GM18519 (cell line): ENCODE measurements around the gene ETV4.

Experiments
- ATAC-seq: cut with Tn5 transposase; IDR thresholded peaks from one replicate; pipeline ENCODE4 v1.9.1; 2021; ENCODE audit warnings: mild to moderate bottlenecking, moderate library complexity; ENCODE audit not compliant: unreplicated experiment, low FRiP score

Gene ETV4

DNA sequence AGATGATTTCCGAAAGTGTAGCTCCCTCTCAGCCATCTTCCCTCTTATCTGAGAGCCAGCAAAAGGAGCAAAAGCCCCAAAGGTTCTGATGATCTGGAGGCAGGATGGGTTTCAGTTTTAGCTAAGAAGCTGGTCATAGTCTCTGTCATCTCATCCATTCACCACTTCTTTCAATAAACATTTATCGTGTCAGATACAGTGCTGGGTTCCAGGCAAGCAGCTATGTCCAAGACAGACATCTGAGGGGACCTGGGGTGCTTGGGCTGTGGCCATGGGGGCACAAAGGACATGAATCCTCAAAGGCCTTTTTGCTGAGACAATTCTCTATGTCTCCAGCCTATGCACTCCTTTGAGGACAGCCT lies 1.0 kb upstream of the ETV4 start:
- ATAC-seq: no peak

DNA sequence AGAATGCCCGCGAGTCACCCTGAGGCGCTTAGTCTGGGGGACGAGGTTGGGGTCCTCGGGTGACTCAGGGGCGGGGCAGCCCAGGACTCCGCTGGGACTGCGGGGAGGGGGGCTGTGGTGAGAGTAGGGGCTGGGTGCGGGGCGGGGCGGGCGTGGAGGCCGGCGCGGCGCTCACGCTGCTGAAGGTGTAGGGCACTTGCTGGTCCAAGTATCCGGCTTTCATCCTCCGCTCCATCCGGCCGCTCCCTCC lies 832 bp downstream of the ETV4 start:
- ATAC-seq: no peak

DNA sequence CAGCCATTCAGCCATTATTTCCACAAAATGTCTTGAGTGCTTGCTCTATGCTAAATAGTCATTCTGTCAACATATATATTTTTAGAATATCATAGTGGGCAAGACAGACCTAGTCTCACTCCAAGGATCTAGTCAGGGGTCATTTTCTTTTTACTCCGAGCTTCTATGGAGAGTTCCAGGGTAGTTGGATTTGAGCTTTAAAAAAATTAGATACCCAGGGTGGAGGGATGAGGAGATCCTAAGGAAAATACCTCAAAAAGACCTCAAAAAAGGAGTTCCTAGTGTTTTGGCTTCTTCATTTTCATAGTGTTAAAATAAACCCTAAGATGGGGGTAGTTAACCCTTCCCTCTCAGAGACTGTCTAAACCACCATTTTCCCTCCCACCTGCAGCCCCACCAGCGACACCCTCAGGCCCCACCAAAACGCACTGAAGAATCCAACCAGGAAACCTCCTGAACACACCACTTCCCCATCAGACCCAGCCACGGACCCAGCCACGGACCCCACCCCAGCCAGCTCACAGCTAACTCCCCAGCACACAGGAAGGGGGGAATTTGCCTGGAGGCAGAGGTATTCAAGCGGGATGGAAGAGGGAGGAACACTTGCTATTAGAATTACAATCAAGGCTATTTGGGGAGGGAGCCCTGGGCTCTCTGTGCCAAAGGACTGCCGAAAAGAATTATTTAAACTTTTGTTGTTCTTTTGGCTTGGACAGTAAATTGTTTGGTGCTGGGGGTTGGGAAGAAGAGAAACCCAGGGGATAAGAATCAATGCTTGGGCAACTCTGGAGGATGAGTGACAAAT lies 2.2 kb downstream of the ETV4 start:
- no peak for ATAC-seq

DNA sequence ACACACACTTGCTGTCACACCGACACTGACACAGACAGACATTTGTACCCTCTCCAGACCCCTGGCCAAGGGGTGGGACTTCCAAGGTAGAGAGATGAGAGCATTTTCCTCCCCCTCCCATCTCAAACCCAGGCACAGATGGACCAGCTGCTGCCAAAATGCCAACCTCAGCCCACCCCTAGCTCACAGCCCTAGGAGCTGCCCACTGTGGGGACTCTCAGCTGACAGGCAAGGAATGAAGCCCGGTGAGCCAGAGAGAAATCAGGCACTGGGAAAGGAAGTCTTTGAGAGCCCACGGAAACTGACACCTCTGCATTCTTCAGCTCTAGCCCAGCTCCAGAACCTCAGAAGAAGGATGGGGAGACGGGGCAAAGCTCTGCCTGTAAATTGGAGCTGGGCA lies 2.8 kb downstream of the ETV4 start:
- ATAC-seq: no peak

DNA sequence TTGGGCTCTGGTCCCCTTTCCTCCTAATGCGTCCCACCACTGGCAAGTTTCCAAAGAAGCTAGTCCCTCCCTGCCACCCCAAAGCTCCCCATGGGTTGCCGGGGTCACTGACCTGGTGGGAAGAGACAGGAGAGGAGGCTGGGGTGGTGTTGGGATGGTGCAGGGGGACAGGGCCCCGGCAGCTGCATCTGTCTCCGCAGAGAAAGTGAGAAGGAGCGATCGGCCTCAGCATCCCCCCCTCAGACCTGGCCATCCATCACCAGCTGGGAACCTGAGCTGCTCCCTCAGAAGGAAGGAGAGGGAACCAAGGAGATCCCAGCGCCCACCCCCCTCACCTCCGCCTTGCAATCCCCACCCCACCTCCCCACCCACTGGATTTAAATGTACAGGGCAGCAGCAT lies 3.3 kb downstream of the ETV4 start:
- no peak for ATAC-seq

DNA sequence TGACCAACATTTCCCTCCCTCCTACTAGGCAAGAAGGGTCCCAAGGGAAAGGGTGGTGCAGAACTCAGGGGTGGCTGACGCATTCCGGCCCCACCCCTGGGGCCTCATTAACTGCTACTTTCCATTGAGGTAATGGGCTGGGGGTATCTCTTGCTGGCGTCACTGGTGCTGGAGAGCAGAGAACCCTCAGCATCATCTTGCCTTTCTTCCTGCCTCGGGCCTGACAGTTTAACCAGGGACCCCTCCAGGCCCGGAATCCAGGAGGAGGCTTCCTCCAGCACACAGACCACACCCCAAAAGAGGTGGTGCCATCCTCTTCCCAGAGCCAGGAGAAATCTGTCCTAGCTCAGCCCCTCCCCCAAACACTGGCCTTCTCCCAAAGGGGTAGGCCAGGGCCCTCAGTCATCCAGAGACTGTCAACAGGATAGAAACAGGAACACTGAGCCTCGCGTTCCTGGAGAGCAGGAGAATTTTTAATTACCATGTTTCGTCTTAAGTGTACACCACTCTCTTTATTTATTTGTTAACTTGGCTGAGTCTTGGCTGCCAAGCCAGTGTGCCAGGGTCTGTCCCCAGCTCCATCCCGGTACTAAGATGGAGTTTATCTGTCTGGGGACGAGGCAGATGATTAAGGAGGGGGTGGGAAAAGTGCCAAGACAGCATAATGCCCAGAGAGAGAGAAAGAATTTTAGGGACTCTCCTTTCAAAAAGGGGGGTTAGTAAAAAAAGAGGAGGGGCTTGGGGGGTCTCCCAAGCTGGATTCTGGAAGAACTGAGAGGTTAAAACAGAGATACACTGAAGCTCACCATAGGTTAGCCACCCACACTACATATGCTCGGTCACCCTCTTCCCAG lies 5.1 kb downstream of the ETV4 start:
- ATAC-seq: no peak

DNA sequence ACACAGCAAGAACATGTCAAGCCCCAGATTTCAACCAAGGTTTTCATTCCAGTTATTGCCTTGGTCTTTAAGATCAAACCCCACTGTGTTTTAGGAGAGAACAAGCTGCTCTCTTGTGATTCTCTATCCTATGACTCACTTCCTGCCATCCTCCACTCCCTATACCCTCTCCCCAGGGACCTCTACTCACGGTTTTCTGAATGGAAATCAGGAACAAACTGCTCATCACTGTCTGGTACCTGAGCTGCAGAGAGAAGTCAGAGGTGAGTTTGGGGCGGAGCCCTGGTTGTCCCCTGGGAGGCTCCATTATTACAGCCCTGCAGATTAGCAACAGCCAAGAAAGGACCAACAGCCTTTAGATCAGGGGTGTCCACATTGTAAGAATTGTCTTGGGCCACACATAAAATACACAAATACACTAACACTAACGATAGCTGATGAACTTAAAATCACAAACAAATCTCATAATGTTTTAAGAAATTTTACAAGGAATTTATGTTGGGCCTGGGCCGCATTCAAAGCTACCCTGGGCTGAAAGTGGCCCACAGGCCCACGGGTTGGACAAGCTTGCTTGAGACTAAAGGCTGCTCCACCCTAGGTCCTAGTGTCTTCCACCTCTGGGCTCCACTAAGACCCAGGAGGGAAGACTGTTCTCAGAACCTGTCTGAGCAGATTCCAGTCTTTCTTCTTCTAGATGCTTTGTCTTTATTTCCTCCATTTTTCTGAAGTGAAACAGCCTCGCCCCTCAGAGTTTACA lies 9.7 kb downstream of the ETV4 start:
- no peak for ATAC-seq

DNA sequence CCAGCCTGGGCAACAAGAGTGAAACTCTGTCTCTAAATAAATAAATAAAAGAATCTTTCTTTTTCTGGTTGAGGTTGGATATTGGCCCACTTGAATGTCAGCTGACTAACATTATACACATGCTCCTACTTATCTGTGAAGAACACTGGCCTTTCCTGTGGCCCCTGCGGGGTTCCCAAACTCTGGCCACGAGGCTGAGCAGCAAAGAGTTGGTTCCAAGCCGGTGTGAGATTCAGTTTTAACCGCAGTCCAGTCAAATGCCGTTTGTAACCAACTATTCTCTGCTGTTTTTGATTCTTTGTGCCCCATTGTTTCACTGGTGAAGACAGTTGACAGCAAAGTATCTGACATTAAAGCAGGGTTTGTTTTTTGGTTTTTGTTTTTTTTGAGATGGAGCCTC lies 11.2 kb downstream of the ETV4 start:
- ATAC-seq: no peak

DNA sequence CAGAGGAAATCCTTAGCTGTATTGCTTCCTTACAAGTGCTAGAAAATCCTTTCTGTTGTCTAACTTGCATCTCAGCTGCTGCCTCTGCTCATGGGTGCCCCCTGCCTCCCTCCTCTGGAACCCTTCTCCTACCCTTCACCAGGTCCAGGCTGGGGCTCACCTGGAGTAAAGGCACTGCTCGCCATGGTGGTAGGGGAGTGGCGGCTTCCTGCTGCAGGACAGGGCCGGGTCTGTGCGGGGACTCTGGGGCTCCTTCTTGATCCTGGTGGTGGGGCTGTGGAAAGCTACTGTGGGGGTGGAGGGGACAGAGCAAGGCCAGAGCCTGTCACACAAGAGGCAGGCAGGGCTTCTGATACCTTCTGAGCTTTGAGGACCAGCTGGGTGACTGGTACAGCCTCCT lies 12.4 kb downstream of the ETV4 start:
- ATAC-seq: no peak

DNA sequence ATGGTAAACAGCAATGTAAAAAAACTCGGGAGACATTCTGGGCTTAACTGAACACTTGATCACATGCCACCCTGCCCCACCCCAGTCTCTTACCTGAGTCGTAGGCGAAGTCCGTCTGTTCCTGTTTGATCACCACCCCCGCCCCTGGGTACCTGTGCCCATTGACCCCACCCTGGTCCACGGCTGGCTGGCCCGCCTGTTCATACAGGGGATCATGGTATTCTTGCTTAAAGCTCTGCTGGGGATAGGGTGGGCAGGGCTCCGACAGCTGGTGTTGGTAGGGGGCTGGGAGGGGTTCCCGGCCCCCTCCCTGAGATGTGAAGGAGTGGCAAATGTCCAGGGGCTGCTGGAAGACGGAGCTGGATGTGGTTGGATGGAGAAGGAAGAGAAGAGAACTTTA lies 13.6 kb downstream of the ETV4 start:
- ATAC-seq: no peak

DNA sequence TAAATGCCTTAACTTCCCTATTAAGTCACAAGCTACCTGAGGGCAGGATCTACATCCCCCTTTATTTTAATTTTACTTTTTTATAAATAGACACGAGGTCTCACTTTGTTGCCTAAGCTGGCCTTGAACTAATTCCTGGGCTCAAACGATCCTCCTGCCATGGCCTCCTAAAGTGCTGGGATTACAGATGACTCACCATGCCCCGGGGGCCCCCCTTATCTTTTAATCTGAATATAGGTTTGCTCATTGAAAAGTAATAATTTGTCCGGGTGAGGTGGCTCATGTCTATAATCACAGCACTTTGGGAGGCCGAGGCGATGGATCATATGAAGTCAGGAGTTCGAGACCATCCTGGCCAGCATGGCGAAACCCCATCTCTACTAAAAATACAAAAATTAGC lies 14.2 kb downstream of the ETV4 start:
- ATAC-seq: no peak

DNA sequence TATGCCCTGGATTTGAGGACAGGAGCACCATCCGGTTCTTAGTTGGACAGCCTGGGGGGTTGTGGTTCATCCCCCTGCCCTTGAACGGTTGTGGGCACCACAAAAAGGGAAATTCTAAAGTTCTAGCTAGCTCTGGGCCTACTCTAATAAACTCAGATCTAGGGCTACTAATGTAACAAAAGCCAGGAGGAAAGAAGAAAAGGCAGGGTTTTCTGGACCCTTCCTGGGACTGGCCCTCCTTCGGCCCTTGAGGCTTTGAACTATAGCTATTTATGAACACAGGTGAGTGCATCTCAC lies 15.1 kb downstream of the ETV4 start:
- ATAC-seq: no peak

DNA sequence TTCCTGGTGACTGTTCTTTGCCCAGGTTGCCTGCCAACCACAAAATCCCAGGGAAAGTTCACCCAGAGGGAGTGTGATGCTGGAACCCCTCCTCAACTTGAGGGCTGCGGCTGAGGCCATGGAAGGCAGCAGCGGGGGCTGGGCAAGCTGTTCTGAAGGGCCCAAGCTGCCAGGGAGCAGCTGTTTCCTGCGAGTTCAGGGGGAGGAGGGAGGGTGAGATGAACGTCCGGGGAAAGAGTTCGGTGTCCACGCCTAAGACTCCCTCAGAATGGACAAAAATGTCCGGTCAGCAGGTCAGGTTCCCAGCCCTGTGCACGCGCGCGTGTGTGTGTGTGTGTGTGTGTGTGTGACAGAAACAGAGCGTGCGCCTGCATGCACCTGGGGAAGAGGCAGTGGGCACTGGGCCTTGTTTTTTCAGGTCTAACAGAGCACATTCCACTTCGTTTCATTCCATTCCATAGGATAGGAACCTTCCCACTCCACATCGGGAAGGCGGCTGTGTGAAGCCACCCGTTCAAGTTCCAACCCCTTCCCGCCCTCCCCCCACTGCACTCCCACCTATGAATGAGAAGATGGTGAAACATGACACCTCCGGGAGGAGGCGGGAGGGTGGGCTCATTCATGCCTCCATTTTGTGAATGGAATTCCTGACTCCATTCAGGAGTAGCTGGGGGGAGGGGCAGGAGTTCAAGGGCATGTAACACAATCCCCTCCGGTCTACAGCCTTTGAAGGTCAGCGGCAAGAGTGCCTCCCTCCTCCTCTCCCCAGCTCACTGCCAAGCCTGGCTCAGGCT lies 15.7 kb downstream of the ETV4 start:
- ATAC-seq: no peak

DNA sequence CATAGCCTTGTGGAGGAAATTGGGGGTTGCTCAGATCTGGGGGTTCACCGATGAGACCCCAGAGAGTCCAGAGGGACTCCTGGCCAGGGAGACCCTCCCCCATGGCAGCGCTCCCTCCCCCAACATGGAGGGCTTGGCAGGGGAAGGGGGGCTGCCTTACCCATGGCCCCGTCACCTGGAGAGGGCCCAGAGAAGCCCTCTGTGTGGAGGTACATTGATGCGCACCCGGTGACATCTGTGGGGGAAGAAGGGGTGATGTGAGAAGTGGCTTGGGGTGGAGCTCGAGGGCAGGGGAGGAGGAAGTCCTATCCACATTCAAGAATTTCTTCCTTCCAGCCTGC lies 16.2 kb downstream of the ETV4 start:
- no peak for ATAC-seq

DNA sequence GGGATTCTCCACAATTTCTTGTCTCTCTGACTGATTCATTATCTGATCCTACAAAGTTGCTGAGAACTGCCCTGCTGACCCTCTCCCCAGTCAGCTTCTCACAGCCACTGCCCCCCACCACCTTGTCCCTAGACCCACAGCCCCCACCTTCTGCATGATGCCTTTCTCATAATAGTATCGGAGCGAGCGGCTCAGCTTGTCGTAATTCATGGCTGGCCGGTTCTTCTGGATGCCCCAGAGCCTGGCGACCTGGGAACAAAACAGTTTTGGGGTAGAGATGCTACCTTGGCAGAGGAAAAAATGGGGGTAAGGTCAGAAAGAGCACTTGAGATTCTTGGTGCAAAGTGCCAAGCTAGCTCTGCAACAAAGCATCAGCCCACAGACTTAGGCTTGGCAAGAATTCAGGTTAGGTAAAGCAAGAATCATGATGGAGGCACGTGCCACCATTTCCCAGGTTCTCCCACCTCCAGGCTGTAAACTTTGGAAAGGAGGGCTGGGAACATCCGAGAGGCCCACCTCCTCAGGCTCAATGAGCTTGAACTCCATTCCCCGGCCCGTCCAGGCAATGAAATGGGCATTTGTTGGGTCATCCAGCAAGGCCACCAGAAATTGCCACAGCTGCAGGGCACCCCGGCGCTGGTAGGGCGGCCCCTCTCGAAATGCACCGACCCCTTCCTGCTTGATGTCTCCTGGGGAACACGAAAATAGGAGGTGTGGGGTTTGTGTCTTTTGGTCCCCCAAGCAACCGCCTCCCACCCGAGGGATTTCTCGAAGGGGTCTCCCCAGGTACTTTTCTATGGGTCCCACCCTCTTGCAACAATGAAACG lies 16.9 kb downstream of the ETV4 start:
- ATAC-seq: no peak

DNA sequence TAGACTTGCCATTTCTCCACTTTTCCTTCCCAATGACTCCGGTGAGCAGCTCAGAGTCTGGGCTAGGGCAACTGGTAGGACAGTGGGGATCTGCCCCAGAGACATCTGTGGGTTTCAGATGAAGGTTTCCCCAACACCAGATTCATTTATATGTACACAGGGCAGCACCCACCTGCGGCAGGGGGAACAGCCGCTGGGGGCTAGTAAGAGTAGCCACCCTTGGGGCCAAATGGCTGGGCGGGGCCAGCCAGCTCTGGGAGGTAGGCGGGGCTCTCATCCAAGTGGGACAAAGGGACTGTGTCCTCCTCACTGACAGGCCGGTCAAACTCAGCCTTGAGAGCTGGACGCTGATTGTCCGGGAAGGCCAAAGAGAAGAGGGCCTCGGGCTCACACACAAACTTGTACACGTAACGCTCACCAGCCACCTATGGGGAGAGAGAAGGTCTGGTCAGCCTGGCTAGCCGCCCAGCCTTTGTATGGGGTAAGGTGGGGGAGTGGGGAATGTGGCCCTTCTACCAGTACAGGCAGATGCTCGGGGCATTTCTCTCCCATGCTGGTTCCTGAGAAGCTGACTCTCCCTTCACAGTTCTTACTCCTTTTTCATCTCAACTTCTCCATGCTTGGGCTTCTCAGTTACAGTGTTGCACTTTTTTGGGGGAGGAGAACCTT lies 17.7 kb downstream of the ETV4 start:
- no peak for ATAC-seq

DNA sequence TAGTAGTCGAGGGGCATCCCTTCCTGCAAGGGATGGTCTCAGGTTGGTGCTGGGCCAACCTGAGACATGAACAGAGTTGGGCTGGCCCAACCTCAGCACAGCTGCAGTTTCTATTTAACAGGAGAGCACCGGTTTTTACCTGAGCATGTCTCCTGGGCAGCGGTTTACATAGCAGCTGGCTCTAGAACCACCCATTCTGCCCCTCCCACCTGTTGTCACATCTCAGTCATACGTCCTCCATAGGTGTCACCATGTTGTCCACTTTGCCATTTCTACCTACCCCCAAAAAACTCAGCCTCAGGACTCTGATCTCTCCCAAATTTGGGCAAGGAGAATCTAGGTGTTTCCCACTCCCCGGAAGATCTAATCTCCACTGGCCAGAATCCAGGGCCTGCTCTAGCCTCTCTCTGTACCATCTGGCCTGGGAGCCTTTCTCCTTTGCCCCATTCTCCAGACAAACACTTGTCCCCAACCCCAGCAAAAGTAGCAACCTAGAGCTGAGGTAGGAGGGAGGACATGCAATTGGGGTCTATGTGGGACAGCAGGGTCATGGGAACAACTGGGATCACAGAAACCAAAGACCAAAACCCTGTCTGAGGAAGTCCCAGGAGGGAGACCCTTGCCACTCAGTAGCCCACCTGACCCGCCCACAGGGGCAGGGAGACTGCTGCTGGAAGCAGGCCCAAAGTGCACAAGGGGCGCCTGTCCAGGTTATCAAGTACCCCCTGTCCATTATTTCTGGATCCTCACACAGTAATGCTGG lies 19.1 kb downstream of the ETV4 start:
- no peak for ATAC-seq

DNA sequence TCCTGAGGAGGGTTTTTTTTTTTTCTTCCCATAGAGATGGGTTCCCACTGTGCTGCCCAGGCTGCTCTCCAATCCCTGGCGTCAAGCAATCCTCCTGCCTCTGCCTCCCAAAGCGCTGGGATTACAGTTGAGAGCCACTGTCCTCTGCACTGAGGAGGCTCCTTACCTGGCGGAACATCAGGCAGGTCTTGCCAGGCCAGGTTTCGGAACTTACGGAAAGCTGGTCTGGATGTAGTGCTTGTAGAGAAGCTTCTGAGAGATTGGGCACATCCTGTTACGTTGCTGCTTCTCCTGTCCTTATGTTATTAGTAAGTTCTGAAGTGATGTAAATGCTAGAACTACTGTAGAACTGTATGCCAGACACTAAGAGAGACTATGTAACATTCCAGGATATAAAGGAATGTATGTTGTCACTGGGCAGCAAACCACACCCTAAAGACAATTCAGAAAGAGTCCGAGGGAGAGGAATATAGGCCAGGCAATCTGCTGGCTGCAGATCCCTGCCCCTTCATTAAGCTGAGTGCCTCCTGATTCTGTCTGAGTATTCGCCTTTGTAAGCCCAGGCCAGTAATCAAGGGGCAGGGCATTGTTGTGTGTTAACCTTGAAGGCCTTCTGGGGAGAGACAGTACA lies 21.1 kb downstream of the ETV4 start:
- no peak for ATAC-seq

DNA sequence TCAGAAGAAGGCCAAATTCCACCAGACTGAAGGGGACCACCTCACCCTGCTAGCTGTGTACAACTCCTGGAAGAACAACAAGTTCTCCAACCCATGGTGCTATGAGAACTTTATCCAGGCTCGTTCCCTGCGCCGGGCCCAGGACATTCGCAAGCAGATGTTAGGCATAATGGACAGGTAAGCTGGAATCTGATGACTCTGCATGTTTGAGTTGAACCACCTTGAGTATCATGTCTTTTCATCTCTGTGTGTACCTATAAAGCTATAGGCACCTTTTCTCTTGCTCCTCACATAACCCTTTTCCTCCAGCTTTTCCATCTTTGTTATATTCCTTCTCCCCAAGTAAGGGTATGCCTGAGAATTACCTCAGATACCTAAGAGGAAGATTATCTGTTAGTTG lies 24.8 kb downstream of the ETV4 start:
- no peak for ATAC-seq
